Vagina (tissue), 2 donors: ENCODE data around the gene ADAMTS18.

Experiments used
- POLR2A ChIP-seq, 2 donors: fragments of 450-650 bp; IDR thresholded peaks; one replicate each; pipeline ENCODE4 v1.6.1; 2017; ENCODE audit warnings: antibody characterized with exemption in 2 of 2, mild to moderate bottlenecking in 2 of 2, moderate library complexity in 2 of 2
- POLR2AphosphoS5 ChIP-seq, 2 donors: sonication (generic); formaldehyde crosslinking; IDR thresholded peaks; one replicate each; pipeline ENCODE4 v1.9.0; 2017; ENCODE audit warnings: antibody characterized with exemption in 2 of 2, mild to moderate bottlenecking in 2 of 2, low read depth in 1 of 2; ENCODE audit not compliant: insufficient read depth in 1 of 2
- TF ChIP-seq, protein P1 (sequence below), 3 experiments: fragments of 450-650 bp in 2 of 3; fragments of 200-600 bp in 1 of 3; sonication (generic) in 1 of 3; IDR thresholded peaks; one replicate each; pipeline ENCODE4 v1.5.1; 2017 to 2019; ENCODE audit warnings: antibody characterized with exemption in 3 of 3, mild to moderate bottlenecking in 2 of 3, moderate library complexity in 2 of 3

DNA sequence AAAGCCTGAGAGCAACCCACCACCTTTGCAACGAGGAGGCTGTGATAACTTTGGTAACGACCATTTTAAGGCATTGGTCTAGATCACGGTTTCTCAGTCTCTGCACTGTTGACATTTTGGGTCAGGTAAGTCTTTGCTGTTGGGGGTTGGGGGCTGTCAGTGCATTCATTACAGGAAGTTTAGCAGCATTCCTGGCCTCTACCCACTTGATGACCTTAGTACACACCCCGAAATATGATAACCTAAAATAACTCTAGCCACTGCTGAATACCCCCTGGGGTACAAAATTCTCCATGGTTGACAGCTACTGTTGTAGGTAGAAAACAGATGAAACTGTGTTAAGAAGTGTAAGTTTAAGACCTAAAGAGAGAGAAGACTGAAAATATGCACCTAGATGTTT, 36.3 kb downstream of the ADAMTS18 start:
- TF ChIP-seq, protein P1, sequence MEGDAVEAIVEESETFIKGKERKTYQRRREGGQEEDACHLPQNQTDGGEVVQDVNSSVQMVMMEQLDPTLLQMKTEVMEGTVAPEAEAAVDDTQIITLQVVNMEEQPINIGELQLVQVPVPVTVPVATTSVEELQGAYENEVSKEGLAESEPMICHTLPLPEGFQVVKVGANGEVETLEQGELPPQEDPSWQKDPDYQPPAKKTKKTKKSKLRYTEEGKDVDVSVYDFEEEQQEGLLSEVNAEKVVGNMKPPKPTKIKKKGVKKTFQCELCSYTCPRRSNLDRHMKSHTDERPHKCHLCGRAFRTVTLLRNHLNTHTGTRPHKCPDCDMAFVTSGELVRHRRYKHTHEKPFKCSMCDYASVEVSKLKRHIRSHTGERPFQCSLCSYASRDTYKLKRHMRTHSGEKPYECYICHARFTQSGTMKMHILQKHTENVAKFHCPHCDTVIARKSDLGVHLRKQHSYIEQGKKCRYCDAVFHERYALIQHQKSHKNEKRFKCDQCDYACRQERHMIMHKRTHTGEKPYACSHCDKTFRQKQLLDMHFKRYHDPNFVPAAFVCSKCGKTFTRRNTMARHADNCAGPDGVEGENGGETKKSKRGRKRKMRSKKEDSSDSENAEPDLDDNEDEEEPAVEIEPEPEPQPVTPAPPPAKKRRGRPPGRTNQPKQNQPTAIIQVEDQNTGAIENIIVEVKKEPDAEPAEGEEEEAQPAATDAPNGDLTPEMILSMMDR (IDR thresholded peaks at IDR 0.05): no peak
- no peak for TF ChIP-seq POLR2A (IDR thresholded peaks at IDR 0.05)
- no peak for TF ChIP-seq POLR2AphosphoS5 (IDR thresholded peaks at IDR 0.05; ENCODE audit: insufficient read depth in 1 of 2, low read depth in 1 of 2)
